ENCODE data around the gene CACNA1C.

Gene CACNA1C

GRCh38 chr12:2364631-2365051 is 311.9 kb downstream of the CACNA1C start:
- no peak for DNase-seq (ENCODE audit: low read depth)

DNA sequence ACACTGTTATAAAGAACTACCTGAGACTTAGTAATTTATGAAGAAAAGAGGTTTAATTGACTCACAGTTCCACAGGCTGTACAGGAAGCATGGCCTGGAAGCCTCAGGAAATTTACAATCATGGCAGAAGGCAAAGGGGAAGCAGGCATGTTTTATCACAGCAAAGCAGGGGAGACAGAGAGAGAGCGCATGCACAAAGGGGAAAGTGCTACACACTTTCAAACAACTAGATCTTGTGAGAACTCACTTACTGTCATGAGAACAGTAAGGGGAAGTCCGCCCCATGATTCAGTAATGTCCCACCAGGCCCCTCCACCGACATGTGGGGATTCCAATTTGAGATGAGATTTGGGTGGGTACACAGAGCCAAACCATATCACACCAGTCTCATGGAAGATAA is 313.9 kb downstream of the CACNA1C start:
- no peak for DNase-seq (ENCODE audit: low read depth)

- DNase-seq (ENCODE audit: low read depth) = no peak
Observed at GRCh38 chr12:2372178-2372577, 319.4 kb downstream of the CACNA1C start.

DNA sequence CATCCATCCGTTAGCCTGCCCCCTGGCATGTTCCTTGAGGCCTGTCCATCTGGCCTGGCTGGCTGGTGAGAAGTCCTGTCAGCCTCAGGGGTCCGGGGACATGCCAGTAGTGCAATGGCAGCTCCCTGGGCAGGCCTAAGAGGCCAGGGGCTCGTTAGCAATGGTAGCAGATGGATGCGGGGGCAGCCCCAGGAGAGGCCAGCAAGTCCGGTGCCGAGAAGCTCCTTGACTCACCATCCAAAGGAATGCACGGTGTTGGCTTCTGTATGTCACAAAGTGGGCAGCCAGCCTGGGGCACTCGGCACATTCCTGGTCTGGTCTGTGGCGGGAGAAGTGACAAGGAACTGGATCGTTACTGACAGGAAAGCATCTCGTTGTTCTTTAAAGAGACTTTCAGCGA is 319.9 kb downstream of the CACNA1C start:
- DNase-seq (ENCODE audit: low read depth) = no peak

DNA sequence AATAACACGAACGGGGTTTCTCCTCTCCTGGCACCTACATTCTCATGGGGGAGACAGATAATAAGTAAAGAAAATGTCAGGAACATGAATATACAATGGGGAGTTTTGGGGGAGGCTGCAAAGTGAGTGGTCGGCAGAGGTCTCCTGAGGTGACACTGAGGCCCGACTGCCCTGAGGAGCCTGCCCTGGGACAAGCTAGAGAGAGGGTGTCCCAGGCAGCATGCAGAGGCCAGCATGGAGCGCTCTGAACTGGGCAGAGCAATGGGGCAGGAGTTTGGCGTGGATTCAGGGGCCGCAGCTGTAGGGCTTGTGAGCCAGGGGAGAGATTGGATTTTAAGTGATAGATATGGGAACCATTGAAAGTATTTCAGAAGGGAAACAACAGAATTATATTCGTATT is 320.5 kb downstream of the CACNA1C start:
- DNase-seq (ENCODE audit: low read depth) = no peak

- DNase-seq (ENCODE audit: low read depth) = no peak
Observed at GRCh38 chr12:2374092-2374906, 321.5 kb downstream of the CACNA1C start.

DNA sequence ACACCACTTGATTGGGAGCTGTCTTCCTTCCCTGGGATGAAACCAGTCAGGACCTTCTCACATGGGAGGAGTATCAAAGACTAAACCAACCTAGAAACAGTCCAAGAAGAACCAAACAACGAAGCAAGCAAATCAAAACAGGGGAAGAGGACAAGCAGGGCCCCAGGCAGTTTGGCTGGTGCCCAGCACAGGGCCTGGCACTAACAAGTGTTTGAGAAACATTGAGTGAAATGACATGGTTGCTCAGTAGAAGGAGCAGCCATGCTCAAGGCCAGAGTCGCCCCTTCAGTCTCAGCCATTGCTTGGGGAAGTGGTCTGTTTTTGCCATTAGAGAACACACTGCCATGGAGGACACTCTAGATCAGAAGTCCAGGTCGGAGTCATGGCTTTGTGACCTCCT is 323.1 kb downstream of the CACNA1C start:
- DNase-seq (ENCODE audit: low read depth) = no peak

- no peak for DNase-seq (ENCODE audit: low read depth)
Observed at GRCh38 chr12:2376908-2377657, 324.3 kb downstream of the CACNA1C start.

- no peak for DNase-seq (ENCODE audit: low read depth)
Observed at GRCh38 chr12:2378835-2379330, 326.1 kb downstream of the CACNA1C start.

DNA sequence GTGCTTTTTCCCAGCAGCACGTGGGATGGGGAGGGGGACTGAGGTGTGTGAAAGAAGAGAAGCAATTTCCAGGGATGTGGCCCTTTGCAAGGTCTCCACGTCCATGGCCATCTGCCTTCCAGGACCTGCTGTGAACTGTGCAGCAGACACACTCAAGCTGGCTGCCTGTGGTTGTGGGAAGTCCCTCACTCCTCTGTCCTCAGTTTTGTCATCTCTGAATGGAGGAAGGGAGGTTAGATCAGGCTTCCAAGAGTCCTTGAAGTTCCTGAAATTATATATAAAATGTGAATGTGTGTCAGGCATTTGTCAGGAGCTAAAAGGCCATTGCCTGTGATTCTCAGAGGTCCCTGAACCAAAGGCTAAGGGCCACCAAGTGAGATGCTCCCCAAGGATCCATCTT is 328.2 kb downstream of the CACNA1C start:
- no peak for DNase-seq (ENCODE audit: low read depth)

DNA sequence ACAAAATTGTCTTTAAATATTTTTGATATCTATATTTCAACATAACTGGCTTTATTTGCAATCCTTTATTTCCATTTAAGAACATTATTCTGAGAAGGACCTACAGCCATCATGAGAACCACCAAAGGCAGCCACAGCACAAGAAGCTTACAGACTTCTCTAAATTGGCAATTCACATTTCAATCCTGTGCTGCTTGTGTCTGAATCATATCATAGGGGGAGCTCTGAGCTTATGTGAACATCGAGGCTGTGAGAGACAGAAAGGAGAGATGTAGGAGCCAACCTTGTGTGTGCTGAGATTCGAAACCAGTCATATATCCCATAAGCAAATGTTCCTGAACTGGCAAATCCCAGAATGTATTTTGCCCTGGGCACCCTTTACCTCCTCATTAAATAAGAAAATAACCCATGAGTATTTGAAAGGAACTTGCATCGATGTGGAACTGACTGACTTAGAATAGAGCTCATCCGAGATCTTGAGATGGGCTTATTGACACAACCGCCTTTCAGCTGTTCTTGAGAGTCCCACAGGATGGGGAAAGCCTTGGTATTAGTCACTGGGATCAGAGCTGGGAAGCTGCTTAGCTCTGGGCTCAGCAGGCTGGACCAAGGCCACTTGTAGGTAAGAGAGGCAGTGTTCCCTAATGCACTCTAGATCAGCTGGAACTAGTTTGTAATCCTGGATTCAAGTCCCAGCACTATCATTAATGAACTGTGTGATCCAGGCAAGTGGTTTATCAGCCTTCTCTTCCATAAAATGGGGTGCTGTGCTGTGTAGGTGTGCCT is 329.8 kb downstream of the CACNA1C start:
- DNase-seq (ENCODE audit: low read depth) = no peak

DNA sequence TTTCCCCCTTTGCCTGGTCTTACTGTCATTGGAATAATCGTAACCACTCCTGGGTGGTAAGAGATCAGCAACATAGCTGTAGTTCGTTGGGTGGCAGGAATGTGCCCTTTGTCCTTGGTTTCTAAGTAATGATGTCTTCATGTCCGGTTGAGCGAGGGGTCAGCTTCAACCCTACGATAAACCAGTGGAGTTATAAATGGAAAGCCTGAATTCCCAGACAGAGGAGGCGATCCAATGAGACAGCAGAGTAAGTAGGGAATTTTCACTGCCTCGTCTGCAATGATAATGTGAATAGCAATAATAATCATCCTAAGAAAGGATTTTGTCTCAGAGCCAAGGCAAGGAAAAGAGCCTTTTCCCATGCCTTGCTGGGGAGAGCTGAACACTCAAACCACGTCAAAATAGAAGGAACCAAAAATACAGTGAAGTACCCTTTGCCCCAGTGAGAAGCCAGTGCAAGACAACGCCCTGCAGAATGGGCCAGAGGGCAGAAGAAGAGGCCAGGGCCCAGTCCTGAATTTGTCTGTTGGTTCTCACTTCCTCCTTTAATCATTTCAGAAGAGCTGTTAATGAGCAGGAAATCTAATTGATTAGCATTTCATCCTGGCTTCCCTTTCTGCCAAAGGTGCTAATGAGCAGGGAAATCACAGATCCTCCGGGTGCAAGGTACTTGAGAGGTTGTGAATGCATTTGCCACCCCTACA is 330.7 kb downstream of the CACNA1C start:
- DNase-seq (ENCODE audit: low read depth) = no peak

DNA sequence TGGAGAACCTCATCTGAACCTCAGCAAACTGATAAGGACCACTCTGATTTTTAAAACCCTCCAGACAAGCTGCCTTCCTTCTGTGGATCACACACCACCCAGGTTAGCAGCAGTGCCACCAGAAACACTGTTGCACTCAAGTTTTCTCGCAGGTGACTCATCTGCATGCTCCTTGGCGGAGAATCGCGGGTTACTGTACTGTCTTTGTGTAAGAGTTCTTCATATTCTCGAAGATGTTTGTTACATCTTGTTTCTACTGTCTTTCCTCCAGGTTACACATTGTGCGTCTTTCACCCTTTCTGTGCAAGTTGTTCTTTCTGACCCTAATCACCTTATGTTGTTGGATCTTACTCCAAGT is 331.2 kb downstream of the CACNA1C start:
- DNase-seq (ENCODE audit: low read depth) = no peak

- no peak for DNase-seq (ENCODE audit: low read depth)
Observed at GRCh38 chr12:2384533-2385351, 332.0 kb downstream of the CACNA1C start.

- no peak for DNase-seq (ENCODE audit: low read depth)
Observed at GRCh38 chr12:2385529-2385928, 332.7 kb downstream of the CACNA1C start.

DNA sequence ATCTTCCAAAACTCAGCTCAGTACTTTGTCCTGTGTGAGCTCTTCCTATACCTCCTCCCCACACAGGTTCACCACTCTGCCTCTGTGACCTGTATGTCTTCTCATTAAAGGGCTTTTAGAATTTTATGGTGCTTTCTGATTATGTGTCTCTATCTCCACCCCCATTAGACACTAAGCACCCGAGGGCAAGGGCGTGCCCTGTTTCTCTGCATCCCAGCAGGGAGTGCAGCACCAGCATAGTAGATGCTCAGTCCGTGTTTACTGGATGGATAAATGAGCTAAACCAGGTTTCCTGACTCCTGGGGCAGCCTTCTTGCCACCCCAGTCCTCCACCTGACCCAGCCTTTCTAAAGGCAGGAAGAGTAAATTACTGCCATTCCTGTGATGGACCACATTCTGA is 333.8 kb downstream of the CACNA1C start:
- DNase-seq (ENCODE audit: low read depth) = no peak

DNA sequence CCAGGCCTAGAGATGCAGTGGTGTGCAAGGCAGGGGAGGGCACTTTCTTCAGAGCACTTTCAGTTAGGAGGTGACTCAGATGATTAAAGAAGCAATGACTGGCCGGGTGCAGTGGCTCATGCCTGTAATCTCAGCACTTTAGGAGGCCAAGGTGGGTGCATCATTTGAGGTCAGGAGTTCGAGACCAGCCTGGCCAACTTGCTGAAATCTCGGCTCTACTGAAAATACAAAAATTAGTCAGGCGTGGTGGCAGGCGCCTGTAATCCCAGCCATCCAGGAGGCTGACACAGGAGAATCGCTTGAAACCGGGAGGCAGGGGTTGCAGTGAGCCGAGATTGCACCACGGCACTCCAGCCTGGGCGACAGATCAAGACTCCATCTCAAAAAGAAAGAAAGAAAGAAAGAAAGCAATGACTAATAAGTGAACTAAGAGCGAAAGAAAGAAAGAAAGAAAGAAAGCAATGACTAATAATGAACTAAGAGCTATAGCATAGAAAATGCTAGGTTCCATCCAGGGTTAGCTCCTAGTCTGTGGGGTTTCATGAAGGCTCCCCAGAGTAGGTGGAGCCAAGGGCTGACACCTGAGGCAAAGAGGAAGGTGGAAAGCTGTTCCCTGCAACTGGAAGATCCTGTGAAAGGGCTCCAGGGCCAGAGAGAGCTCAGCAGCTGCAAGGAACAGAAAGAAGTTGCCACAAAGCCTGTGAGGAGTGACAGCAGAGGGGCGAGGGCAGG is 334.5 kb downstream of the CACNA1C start:
- peak; percentile 50 for DNase-seq (ENCODE audit: low read depth)

DNA sequence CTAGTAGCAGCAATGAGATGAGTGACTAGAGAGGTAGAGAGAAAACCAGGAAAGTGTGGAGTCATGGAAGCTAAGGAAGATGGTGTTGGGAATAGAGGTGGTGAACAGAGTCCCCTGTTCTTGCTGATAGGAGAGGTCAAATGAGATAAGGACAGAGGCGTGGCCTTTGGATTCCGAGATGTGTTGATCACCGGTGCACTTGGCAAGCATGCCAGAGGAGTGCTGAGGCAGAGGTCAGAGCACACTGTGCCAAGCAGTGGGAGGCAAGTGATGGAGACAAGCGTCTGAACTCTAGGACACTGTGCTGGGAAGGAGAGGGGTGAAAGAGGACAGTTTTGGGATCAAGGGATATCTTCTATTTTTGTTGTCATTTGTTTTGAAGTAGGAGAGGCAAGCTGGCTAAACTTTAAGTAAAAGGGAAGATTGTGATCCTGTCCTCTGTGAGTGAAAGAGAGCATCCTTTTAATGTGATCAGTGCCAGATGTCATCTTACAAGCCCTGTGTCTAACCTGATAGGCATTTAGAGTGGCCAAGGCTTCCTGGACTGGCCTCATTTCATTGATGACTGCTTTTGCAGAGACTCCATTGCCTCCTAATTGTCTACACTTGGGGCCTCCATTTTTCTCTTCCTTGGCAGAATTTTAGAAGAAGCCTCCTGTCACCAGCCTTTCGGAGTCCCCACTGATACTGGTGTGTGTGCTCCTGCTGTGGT is 336.4 kb downstream of the CACNA1C start:
- DNase-seq (ENCODE audit: low read depth) = no peak

DNA sequence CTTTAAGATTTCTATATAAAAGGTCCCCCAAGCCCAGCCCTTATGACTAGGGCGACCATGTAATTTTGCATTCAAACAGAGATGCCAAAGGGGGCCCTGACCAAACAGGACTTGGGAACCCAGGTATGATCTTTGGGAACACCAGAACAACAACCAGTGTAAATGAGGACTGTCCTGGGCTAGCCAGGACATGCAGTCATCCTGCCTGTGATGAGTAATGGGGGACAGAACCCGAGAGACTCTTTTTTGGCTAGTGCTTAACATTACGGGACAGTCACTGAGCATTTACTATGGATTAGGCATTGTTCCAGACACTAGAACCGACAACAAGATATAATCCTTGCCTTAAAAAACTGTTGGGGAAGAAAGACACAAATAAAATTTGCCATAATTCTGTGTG is 337.3 kb downstream of the CACNA1C start:
- no peak for DNase-seq (ENCODE audit: low read depth)

All from activated T-cell treated with anti-CD3 and anti-CD28 coated beads for 48 hours (primary cell).